ENCODE data around the gene FLT1.

Gene FLT1

DNA sequence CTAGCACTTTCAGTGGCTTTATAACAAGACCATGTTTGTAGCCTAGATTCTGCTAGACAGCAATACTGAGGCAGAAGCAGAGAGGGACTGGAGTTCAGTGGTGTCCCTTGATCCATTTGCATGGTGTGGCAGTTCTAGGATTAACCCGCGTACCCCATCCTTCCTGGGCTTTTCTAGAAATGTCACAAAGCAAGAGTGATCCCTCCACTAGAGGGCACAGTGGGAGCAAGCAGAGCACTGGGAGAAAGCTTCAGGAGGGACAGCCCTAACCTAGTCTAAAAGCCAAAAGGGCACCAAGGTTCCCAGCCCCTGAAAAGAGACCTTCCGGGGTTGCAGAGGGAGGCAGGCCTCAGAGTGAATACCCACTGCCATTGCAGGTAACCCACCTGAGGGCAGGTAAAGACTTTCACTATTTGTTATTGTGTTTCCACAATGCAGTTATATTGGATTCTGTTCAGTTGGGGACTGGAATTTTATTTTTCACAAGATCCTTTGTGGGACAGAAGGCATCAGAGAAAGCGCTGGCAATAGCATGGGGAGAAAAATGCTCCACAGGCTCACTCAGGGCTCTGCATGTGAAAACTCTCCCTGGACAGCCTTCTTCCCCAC lies 170.6 kb downstream of the FLT1 start:
- DNase-seq (ENCODE audit: low spot score) = peak; percentile 22

DNA sequence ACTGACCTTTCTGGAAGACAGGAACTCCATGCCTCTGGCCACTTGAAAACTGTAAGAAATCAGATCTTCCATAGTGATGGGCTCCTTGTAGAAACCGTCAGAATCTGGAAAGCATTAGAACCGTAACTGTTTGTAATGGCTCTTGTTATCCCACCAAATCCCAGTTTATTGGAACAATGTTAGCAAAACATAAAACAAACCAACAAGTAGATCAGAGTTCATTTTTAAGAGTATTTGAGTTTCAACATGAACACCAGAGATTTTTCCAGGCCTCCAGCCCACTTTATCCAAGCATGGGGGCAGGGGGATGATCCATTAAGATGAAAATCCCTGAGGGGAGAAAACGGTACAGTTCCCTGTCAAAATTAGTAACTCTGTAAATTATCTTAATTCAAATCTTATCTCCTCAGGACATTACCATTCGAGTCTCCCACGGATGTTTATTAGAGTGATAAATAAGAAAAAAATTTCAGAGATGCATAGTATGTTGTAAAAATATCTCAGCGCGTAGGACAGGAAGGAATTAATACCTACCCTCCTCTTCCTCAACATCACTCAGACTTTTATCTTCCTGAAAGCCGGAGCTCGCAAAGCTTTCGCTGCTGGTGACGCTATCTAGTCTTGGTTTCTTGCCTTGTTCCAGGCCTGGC lies 172.5 kb downstream of the FLT1 start:
- FAIRE-seq = no peak

More for the DNA sequence above, 170.6 kb downstream of the FLT1 start:
- FAIRE-seq = no peak

DNA sequence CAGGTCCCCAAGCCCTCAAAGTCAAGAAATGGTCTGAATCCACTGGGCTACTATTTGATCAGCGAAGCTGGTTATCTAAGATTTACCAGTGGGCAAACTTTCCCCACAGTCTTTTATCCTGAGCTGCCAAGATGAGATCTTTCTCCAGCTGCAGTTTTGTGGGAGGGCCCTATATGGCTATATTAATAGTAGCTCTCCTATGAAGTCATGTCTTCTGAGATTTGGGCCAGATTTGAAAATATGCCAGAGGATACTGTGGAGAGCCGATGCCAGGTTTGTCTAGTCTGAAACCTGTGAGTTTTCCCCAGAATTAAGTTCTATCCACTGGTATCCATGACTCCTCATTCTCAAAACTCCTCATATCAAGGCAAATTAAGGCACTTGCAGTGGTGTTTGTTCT lies 173.2 kb downstream of the FLT1 start:
- FAIRE-seq (no peak), DNase-seq (ENCODE audit: low spot score) (no peak)

More for the DNA sequence above, 172.5 kb downstream of the FLT1 start:
- no peak for DNase-seq (ENCODE audit: low spot score)

DNA sequence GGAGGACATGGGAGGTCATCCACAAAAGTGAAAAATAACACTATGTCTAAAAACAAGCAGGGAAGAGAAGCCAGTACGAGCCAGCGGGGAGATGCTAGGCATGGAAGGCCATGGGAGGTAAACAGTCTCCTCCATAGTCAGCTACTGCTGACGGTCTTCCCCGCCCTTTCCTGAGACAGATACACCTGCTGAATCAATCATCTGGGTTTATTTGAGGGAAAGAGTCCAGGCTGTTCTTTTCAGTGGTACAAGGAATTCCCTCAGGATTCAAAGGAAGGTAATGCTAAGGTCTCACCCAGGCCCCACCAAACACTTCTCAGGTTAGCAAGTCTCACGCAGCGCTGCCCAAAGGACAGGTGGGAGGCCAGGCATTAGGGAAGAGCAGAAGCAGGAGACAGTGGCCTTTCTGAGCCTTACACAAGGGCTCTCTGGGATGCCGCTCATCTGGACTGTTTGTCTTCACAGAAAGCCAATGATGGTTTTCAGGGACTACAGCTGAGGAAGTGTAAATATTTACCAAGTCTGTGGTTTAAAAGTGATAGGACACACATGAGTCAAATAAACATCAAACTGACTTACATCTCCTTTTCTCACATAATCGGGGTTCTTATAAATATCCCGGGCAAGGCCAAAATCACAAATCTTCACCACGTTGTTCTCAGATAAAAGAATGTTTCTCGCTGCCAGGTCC lies 173.9 kb downstream of the FLT1 start:
- FAIRE-seq (no peak), DNase-seq (ENCODE audit: low spot score) (no peak)

DNA sequence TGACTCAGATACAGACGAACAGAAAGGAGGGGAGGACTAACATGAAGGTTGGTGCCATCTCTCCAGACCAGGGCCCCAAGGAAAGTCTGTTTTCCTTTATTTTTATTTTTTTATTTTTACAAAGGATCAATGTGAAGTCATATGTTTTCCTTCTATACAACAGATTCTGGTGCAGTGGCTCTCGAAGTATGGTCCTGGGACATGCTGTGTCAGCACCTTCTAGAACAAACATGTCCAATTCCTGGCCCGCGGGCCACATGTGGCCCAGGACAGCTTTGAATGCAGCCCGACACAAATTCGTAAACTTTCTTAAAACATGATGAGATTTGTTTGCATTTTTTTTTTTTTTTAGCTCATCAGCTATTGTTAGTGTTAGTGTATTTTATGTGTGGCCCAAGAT lies 174.7 kb downstream of the FLT1 start:
- DNase-seq (ENCODE audit: low spot score) (no peak), FAIRE-seq (no peak)

DNA sequence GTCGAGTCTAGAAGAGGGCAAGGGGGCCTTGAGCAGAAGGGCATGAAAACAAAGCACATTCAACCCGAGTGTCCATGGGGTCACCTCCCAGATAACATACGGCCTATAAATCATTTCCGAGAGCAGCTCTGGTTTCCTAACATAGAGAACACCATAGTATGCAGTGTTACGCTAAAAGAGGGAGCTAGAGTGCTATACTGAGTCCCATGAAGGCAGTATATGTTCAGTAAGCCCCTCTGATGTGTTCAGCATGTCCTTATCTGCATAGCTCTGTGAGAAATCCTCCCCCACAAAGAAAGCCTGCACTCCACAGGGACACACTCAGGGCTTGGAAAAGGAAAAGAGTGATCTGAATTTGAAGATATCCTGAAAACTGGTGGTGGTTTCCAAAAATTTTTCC lies 175.4 kb downstream of the FLT1 start:
- FAIRE-seq = no peak
- no peak for DNase-seq (ENCODE audit: low spot score)

DNA sequence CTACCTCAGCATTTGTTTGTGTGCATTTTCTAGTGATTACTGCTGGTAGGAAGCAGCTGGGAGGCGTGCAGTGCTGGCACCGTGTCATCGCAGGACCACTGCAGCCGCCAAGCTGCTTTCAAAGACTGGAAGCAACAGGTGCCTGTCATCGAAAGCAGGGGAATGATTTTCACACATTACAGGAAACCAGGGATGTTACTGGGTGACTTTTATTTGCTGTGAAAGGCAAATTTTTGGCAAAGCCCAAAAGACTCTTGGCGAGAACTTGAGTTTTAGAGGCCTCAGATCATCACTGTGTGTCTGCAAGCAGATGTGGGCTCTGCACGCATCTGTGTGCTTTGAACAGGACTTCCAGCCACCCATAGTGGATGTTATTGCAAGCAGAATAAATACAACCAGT lies 176.4 kb downstream of the FLT1 start:
- DNase-seq (ENCODE audit: low spot score) (no peak), FAIRE-seq (no peak)

DNA sequence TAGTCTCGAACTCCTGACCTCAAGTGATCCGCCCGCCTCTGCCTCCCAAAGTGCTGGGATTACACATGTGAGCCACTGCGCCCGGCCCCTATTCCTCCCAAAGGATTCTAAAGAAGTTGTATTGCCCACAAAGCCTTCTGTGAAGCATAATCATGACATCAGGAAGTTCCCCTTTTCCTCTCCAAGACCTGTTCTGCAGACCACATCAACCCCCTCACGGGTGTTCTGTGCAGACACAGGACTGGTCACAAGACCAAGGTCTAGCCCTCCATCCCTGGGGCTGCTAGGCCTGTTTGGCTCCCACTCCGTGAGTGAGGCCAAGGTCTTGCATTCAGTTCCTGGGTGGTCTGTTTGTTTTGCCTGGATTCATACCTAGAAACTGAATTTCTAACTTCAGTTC lies 178.1 kb downstream of the FLT1 start:
- FAIRE-seq (no peak), DNase-seq (ENCODE audit: low spot score) (no peak)

DNA sequence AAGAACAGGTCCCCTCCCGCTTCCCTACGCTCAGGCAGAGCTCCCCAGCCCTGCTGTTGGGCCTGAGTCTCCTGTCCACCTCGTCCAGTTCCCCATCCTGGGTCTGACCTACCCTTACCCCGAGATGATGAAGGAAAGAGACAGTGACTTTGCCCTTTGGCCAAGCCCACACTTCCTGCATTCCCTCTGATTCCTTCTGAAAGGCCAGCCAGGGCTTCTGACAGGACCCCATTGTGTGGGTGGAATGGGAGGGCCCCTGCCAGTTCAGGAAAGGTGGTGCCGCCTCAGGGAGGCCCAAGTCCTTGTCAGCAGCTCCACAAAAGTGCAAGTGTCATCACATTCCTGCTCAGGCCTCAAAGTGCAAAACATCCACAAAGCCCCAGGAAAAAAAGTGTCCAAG lies 178.8 kb downstream of the FLT1 start:
- FAIRE-seq (no peak), DNase-seq (ENCODE audit: low spot score) (no peak)

DNA sequence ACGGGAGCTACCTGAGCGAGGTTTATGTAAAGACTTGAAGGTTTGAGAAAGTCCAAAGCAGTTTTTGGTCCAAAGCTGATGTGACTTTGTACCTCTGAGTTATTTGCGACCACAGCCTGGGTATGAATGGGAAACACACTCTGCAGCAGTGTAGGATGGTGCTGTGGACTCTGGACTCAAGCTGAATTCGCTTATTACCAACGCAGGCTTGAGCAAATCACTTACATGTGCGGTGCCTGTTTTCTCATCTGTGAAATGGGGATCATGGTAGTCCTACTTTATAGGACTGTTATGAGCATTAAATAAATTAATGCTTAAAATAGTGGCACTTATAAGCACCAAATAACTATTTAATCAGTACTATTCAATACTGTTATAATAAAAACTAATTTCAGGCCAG lies 180.0 kb downstream of the FLT1 start:
- FAIRE-seq = no peak

DNA sequence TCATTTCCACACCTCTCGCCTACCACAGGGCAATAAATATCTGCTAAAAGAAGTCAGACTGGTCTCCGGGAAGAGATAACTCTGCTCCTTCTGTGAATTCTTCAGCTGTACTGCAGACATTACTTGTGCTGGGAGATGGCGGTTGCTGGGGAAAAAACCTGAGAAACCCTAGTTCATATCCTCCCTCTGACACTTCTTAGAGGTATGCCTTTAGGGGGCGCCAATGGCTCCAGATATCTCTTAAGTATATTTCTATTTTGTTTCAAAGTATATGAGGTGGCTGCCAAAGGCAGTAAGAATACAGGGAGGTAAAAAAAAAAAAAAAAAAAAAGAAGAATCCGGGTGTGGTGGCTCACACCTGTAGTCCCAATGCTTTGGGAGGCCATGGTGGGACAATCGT lies 181.3 kb downstream of the FLT1 start:
- FAIRE-seq = no peak
- DNase-seq (ENCODE audit: low spot score) = no peak

More for the DNA sequence above, 180.0 kb downstream of the FLT1 start:
- DNase-seq (ENCODE audit: low spot score) = no peak

DNA sequence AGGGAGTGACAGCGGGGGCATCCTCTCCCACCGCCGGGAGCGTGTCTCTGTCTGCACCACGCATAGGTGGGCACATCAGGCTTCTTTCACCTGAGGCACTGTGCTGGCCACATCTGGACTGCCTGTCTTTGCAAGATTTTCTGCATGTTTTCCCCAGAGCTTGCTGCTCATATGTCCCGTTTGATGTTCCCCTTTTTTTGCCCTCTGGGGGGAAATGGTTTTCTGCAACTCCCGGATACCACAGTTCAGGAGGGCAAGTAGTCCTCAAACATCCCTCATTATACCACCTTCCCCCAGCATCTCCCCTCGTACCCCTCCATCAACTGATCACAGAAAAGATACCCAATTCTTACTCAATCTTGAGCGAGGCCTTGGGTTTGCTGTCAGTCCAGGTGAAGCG lies 188.6 kb downstream of the FLT1 start:
- FAIRE-seq (no peak), DNase-seq (ENCODE audit: low spot score) (no peak)

DNA sequence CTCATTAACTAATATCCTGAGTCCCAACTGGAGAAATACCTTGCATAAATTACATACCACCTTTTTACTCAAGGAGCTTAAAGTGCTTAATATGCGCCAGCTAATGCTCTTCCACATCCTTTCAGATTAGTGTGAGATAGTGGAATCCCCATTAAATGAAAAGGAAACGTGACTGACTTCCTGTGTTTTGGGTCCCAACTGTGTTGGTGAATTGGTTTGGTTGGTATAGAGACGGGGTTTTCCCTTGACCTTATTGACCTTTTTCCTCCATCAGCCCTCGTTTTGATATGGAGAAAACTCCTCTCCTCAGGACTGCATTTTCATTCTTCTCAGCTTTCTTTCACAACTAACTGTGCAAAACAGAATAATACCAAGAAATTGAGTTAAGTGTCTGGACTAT lies 193.1 kb downstream of the FLT1 start:
- FAIRE-seq = no peak
- DNase-seq (ENCODE audit: low spot score) = no peak

DNA sequence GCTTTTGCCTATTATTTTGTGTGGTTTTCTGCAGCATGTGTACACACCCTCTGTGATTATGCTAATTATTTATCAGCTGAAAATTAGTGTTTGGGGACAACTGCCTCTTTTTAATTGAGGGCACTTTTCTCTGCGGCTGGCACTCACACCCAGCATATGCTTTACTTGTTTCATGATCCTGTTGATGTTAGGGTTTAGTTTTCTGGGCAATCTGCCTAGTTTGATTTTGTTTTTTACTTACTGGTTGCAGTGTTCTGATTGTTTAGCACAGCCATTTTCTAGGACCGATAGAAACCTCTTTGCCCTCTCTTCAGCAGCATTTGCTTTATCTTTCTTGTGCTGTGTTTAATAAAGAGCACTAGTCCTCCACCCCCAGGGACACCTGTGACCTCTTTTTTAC lies 195.0 kb downstream of the FLT1 start:
- DNase-seq (ENCODE audit: low spot score) = no peak
- no peak for FAIRE-seq

DNA sequence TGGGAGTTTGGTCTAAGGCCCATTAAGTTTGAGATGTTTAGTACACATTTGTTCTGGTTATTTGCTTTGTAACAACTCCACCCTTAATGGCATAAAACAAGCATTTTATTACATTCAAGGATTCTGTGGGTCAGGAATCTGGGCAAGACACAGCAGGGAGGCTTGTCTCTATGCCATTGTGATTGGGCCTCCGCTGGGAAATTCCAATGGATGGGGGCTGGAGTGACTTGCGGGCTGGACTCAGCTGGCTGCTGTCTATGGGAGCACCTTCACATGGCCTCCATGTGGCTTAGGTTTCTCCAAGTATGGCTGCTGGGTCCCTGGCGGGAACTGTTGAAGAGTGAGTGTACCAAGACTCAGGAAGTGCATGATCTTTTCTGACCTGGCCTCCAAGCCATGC lies 197.6 kb downstream of the FLT1 start:
- DNase-seq (ENCODE audit: low spot score) (no peak), FAIRE-seq (no peak)

DNA sequence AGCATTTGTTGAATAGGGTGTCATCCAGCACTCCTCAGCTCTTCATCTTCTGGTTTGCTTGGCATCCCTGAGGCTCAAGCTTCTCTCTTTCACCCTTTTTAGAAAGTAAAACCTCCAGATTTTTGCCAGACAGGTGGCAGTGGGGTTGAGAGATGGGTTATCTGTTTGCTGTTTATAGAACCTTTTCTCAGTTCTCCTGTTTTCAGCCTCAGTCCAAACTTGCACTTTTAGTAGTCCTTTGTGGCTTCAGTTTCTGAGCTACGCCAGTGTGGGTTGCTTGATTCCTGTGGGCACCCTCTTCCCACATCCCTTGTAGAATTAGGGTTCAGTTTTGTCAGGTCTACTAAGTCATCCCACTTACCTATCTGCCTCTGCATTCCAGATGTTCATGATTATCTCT lies 208.7 kb downstream of the FLT1 start:
- FAIRE-seq = no peak

DNA sequence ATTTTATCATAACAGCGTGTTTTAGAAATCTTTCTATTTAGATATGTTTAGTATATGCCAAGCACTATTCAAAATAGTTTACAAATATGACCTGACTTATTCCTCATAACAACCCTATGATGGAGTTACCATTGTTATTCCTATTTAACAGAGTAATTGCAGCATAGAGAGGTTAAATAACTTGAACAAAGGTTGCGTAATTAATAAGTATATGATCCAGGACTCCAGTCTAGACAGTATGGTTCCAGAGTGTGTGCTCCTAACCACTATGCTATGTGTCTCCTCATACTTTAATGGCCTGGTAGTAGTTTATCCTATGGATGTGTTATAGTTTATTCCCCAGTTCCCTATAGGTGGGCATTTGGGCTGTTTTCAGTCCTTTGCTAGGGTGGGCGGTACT lies 211.3 kb downstream of the FLT1 start:
- DNase-seq (ENCODE audit: low spot score) (no peak), FAIRE-seq (no peak)

More for the DNA sequence above, 208.7 kb downstream of the FLT1 start:
- DNase-seq (ENCODE audit: low spot score) = no peak

DNA sequence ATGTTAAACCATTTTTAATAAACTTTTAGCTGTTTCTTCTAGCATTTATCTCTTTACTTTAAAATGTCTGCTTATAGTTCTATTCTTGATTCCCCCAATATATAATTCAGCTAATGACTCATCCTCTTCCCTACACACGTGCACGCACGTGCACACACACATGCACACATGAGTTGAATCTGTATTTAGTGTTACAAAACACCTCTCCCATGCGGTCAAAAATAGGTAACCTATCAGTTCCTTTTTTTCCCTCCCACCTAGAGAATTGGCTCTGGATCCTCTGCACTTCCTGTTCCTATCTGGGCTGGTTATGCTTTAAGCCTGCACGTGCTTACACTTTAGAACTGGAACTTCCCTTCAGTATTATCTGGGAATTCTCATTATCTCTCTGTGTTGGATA lies 212.5 kb downstream of the FLT1 start:
- DNase-seq (ENCODE audit: low spot score) = no peak
- no peak for FAIRE-seq

DNA sequence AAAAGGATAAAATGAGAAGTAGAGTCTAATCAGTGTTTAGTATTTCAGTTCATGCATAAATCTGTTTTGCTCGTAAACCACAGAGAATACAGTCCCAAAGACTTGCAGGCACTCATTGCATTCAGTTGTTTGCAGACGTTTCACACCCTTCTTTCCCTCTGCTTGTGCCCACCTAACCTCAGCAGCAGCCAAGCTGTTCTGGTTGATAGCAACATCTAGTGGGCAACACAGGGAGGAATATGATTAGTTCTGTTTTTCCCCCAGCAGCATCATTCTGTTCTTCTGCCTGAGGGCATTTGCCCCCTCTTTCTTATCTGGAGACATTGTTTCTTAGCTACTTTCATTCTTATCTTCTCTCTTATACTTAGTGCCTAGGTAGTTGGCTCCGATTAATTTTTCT lies 221.0 kb downstream of the FLT1 start:
- DNase-seq (ENCODE audit: low spot score) (no peak), FAIRE-seq (no peak)

DNA sequence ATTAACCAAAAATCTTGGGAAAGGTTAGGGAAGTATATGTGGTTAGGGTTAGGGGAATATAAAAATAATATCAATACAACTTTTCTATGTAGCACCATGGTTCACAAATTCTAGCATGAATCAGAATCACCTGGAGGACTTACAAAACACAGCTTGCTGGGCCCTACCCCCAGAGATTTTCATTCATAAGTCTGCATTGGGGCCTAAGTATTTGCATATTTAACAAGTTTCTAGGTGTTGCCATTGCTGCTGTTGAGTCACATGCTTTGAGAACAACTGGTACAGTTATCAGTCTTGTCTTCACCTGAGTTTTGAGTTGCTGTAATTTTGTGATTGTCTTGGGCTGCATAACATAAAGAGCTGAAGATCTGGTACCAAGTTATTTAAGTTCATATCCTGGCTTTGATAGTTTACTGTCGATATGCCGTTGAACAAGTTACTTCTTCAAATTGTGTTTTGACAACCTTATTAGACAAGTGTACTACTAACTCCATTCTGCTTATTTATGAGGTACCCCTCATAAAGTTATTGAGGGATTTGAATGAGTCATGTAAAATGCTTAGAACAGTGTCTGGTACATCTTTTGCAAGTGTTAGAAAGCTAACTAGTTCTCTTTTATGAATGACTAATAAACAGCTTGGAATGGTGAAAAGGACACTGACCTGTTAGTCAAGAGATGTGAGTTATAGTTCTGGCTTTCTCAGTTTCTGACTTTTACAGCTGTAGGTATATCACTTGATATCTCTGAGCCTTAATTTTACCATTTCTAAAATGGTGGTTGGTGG lies 223.7 kb downstream of the FLT1 start:
- FAIRE-seq (no peak), DNase-seq (ENCODE audit: low spot score) (no peak)

DNA sequence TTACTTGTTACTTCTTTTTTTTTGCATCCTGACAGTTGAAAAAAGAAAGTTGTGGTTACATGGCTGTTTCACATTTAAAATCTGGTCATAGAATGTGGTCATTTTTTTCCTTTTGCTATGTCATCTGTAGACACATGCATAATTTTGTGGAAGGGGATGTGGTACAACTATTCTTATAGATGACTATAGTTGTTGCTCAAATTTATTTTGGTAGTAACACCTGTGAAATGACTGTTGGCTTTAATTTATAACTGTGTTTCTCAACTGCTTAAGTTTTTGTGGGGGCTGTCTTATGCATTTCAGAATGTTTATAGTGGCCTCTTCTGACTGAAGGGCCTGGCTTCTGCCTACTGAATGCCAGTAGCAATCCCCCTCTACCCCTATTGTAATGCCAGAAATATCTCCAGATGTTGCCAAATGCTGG lies 226.1 kb downstream of the FLT1 start:
- DNase-seq (ENCODE audit: low spot score) = no peak

DNA sequence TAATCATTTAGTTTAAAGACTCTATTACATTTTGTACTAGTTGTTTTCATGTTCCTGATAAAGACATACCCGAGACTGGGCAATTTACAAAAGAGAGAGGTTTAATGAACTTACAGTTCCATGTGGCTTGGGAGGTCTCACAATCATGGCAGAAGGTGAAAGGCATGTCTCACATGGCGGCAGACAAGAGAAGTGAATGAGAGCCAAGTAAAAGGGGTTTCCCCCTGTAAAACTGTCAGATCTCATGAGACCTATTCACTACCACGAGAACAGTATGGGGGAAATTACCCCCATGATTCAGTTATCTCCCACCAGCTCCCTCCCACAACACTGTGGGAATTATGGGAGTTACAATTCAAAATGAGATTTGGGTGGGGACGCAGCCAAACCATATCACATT lies 227.4 kb downstream of the FLT1 start:
- DNase-seq (ENCODE audit: low spot score) = no peak
- FAIRE-seq = no peak

More for the DNA sequence above, 226.1 kb downstream of the FLT1 start:
- no peak for FAIRE-seq

Data from RCC 7860 (cell line).